GM19099 (cell line): ENCODE results near the gene CMTM7.

Experiments used
- POLR2A ChIP-seq: IDR thresholded peaks from 3 replicates; pipeline ENCODE4 v1.6.1; 2011; ENCODE audit warnings: low read depth; ENCODE audit not compliant: insufficient read length; ENCODE audit errors: extremely low read depth

Gene CMTM7

GRCh38 chr3:32436816-32437189 lies 45.1 kb downstream of the CMTM7 start:
- no peak for TF ChIP-seq POLR2A

DNA sequence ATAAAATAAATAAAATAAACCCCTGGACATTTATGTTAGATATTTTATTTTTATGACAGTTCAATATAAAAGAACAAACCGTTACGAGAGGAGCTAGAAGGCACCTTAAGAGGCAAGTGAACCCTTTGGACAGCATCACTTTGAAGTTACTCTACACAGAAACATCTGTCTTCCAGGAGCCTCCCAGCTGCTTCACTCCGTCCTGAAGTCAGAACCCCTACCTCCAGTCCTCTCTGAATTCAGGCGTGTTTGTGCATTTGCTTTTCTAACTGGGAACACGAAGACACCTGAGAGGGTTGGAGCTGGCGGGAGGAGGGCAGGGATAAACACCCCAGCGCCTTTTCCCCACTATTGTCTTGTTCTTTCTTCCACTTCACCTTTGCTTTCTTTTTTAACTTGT lies 46.2 kb downstream of the CMTM7 start:
- TF ChIP-seq POLR2A = no peak

DNA sequence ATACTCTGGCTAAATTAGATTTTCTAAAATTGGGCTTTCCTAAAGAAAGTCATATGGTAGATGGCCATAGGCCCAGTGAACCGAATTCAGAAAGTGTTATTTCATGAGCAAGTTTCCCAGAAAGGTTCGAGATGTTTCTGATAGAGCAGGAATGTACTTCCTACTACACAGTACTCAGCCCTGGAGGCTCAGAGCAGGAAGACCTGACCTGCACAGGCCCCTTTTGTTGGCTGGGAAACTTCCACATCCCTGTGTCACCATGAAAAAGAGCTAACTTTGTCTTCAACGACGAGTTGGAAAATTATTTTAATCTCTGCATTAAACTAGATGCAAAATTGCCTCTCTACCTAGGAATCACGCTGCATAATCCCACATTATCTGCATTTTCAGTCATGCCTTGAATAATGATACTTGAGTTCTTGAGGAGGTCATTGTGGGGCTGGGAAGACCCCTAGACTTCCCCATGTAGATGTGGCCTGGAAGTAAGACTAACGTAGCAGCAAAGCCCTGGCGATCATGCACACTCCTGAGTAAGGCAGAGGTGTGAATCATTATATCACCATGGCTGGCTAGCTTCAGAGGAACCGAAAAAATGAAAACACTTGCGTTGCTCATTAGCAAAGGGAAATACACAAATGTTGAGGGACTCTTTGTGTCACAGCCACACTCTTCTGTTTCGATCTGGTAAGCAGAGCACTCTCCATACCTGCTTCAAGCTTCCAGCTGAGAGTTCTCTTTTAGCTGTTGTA lies 47.1 kb downstream of the CMTM7 start:
- no peak for TF ChIP-seq POLR2A

DNA sequence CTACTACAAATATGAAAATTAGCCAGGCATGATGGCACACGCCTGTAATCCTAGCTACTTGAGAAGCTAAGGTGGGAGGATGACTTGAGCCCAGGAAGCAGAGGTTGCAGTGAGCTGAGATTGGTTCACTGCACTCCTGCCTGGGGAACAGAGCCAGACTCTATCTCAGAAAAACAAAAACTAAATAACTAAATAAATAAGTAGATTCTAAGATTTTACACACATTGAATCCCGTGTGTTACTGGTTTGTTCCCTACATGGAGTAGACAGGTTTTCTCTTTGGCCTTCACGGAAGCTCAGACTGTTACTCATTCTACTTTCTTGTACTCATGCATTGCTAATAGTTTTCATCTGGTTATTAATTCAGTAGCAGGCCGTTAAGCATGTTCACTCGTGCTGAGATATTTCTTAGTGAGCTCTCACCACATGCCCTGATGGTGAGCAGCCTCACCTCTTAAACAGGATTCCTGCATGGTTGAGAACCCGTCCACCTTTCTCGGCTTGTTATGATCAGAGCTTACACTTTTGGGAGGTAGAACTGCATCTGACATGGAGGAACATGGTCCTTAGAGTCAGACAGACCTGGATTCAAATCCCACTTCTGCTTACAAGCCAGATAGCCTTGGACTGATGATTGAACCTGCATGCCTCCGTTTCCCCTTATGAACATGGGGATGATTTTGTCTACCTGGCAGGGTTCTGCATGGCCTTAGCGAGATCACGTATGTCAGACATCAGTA lies 49.1 kb downstream of the CMTM7 start:
- TF ChIP-seq POLR2A = no peak

DNA sequence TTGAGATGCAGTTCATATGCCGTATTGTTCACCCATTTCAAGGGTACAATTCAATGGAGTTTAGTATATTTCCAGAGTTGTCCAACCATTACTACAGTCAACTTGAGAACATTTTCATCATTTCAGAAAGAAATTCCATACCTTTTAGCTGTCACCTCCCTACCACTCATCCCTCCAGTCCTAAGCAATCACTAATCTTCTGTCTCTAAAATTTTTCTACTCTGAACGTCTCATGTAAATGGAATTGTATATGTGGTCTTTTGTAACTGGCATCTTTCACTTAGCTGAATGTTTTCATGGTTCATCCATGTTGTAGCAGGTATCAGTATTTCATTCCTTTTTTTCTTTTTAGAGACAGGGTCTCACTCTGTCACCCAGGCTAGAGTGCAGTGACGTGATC lies 51.1 kb downstream of the CMTM7 start:
- no peak for TF ChIP-seq POLR2A

DNA sequence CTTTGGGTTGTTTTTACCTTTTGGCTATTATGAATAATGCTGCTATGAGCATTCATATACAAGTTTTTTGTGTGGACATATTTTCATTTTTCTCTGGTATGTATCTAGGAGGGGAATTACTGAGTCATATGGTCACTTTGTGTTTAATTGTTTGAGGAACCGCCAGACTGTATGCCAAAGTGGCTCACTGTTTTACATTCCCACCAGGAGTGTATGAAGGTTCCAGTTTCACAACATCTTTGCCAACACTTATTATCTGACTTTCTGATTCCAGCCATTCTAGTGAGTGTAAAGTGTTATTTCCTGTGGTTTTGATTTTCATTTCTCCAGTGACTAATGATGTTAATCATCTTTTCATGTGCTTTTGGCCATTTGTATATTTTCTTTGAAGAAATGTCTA lies 51.8 kb downstream of the CMTM7 start:
- no peak for TF ChIP-seq POLR2A

DNA sequence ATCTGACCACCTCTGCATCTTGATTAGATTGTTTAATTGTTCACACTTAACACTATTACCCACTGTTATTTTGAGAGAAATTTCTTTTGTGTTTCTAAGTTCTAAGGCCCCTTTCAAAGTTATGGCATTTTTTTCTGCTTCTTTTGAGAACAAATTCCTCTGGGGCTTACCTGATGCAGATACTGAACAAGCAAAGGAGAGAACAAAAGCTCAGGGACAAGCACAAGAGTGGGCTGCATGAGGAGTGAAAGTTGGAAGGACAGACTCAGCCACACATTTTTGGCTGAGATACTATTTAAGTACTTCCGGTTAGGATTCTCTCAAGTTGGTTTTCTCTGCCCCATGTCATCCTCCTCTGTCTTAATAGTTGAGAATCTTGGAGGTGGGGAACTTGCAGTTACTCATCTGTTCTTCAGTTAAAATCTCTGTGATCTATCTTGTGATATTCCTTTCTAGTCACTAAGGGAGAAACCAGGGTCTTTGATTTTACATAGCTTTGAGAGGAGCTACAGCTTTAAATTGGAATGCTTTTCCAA lies 56.3 kb downstream of the CMTM7 start:
- no peak for TF ChIP-seq POLR2A

- no peak for TF ChIP-seq POLR2A
These were observed 57.2 kb downstream of the CMTM7 start for GRCh38 chr3:32448686-32449474.

- TF ChIP-seq POLR2A = no peak
These were observed 58.0 kb downstream of the CMTM7 start for GRCh38 chr3:32449691-32450090.

DNA sequence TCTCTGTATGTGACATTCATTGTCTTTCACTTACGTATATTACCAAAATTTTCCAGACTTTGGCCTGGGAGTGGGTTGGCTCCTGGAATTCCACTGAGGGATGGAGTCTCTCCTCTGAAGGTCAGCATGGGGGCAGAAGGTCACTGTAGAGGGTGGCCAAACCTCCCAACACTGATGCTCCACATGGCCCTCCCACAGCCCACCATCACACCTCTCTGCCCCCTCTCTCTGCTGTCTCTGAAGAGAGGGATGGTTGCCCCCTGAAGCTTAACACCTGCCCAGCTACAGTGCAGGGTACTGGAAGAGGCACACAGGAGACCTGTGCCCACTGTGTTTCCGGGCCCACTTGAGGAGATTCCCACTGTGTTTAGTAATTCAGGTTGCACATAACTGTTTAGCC lies 58.8 kb downstream of the CMTM7 start:
- TF ChIP-seq POLR2A = no peak

DNA sequence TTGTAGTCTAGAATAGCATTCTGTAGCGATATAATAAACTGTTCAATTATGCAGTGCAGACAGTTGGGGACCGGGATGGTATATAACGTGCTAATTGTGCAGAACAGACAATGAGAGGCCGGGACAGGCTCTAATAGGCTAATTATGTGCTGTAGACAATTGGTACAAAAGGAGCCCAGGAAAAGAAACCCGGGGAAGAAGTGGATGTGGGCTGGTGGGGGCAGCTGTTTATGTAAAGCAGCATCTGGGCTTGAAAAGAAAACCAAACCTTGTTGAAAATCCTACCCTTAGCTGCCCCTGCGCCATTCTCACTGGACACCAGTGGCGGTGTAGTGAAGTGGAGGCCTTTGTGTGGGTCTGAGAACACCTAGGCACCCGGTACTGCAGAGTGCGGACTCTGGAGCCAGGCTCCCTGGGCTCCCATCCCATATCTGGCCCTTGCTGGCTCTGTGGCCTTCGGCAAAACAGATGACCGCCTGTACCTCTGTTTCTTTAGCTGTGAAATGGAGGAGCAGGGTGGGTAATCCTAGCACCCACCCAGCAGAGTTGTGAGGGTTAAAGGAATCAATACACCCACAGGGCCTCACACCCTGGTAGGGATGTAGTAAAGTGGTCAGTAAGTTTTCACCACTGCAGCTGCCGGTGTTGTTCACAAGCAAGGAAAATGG lies 59.5 kb downstream of the CMTM7 start:
- no peak for TF ChIP-seq POLR2A

DNA sequence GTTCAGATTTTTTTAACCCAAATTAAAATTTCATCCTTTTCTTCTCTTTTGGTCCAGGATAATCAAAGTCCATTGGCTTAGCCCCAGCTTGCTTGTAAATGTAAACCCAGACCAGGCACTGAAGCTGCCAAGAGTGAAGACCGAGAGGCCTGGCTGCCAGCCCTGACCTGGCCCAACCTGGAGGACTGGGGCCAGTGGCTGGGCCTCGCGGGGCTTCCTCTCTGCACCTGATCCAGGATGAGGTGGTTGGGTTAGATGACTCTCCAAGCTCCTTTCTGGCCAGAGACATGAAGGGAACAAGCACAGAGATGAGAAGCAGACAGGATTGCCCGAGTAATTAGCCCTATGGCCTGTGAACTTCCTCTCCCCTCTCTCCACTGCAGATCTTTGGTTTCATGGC lies 60.4 kb downstream of the CMTM7 start:
- no peak for TF ChIP-seq POLR2A

DNA sequence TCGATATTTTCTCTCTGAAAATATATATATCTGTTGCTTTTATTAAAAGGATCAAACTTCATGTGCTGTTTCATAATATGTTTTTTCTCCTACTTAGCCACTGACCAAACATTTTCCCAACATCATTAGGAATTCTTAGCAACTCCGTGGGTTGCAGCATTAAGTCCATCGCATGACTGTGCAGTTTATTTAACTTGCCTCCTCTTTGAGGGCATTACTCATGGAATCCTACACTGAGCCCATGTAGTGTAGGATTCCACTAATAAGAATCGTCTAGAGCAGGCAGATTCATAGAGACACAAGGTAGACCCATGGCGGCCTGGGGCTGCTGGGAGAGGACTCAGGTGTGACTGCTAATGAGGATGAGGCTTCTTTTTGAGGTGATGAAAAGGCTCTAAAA lies 61.7 kb downstream of the CMTM7 start:
- no peak for TF ChIP-seq POLR2A

GRCh38 chr3:32454111-32454510 lies 62.5 kb downstream of the CMTM7 start:
- TF ChIP-seq POLR2A = no peak
